H9 (cell line): ENCODE results near the gene TRAF3. TPM values are rescaled to one million over a fixed set of nuclear protein-coding genes. Genes with fewer than 3 reads are reported as not detected.

Experiments
- DNase-seq: peaks from one replicate; pipeline ENCODE4 v3.0.0-alpha.2; 2017
- H2AFZ ChIP-seq: one replicate; pipeline ENCODE4 v1.6.1; 2013; ENCODE audit warnings: mild to moderate bottlenecking, low read length, control low read depth, moderate library complexity
- H2AK5ac ChIP-seq: 2 replicates; pipeline ENCODE4 v1.6.1; 2013; ENCODE audit warnings: low read length, control low read depth, mixed read lengths; ENCODE audit not compliant: insufficient read length
- H2BK120ac ChIP-seq: one replicate; pipeline ENCODE4 v1.6.1; 2013; ENCODE audit warnings: low read depth, mild to moderate bottlenecking, low read length, control low read depth, inconsistent platforms; ENCODE audit not compliant: poor library complexity, severe bottlenecking
- H2BK12ac ChIP-seq: 2 replicates; pipeline ENCODE4 v1.6.1; 2013; ENCODE audit warnings: low read length, control low read depth, mixed read lengths, low read depth; ENCODE audit not compliant: insufficient read length
- H2BK15ac ChIP-seq: 2 replicates; pipeline ENCODE4 v1.6.1; 2013; ENCODE audit warnings: low read depth, low read length, control low read depth
- H2BK20ac ChIP-seq: one replicate; pipeline ENCODE4 v1.6.1; 2013; ENCODE audit warnings: low read depth, mild to moderate bottlenecking, low read length, control low read depth, inconsistent platforms; ENCODE audit not compliant: poor library complexity, severe bottlenecking
- H2BK5ac ChIP-seq: 2 replicates; pipeline ENCODE4 v1.6.1; 2013; ENCODE audit warnings: low read length, control low read depth, mixed read lengths; ENCODE audit not compliant: insufficient read length
- H3K14ac ChIP-seq: 2 replicates; pipeline ENCODE4 v1.6.1; 2013; ENCODE audit warnings: low read length, control low read depth; ENCODE audit not compliant: insufficient read depth
- H3K18ac ChIP-seq: 2 replicates; pipeline ENCODE4 v1.6.1; 2013; ENCODE audit warnings: low read depth, mild to moderate bottlenecking, mixed read lengths, low read length, control low read depth; ENCODE audit not compliant: insufficient read length
- H3K23ac ChIP-seq: 2 replicates; pipeline ENCODE4 v1.6.1; 2013; ENCODE audit warnings: low read length, control low read depth, mixed read lengths, low read depth; ENCODE audit not compliant: insufficient read length
- H3K23me2 ChIP-seq: 2 replicates; pipeline ENCODE4 v1.6.1; 2013; ENCODE audit warnings: low read depth, mild to moderate bottlenecking, mixed read lengths, low read length, control low read depth; ENCODE audit not compliant: insufficient read length, poor library complexity, severe bottlenecking
- H3K27ac ChIP-seq: 2 replicates; pipeline ENCODE4 v1.5.1; 2013; ENCODE audit warnings: low read length, control low read depth, mixed read lengths, low read depth; ENCODE audit not compliant: insufficient read length
- H3K27me3 ChIP-seq: 2 replicates; pipeline ENCODE4 v1.6.1; 2013; ENCODE audit warnings: low read length, control low read depth, inconsistent platforms; ENCODE audit not compliant: insufficient read depth
- H3K4ac ChIP-seq: 2 replicates; pipeline ENCODE4 v1.6.1; 2013; ENCODE audit warnings: low read depth, mild to moderate bottlenecking, control low read depth, inconsistent platforms, low read length, moderate library complexity
- H3K4me1 ChIP-seq: 2 replicates; pipeline ENCODE4 v1.6.1; 2013; ENCODE audit warnings: low read length, control low read depth, inconsistent platforms; ENCODE audit not compliant: insufficient read depth
- H3K4me2 ChIP-seq: 2 replicates; pipeline ENCODE4 v1.6.1; 2013; ENCODE audit warnings: low read length, control low read depth, mixed read lengths; ENCODE audit not compliant: insufficient read length, insufficient read depth
- H3K56ac ChIP-seq: 2 replicates; pipeline ENCODE4 v1.6.1; 2013; ENCODE audit warnings: low read depth, mild to moderate bottlenecking, mixed read lengths, low read length, control low read depth; ENCODE audit not compliant: insufficient read length
- H3K79me1 ChIP-seq: 2 replicates; pipeline ENCODE4 v1.6.1; 2013; ENCODE audit warnings: low read depth, mild to moderate bottlenecking, moderate library complexity, low read length, control low read depth, inconsistent platforms; ENCODE audit not compliant: insufficient read depth, poor library complexity, severe bottlenecking
- H3K79me2 ChIP-seq: 2 replicates; pipeline ENCODE4 v1.6.1; 2013; ENCODE audit warnings: low read length, control low read depth, inconsistent platforms; ENCODE audit not compliant: insufficient read depth
- H3K9ac ChIP-seq: 2 replicates; pipeline ENCODE4 v1.6.1; 2013; ENCODE audit warnings: low read length, control low read depth, mixed read lengths; ENCODE audit not compliant: insufficient read length; ENCODE audit errors: extremely low read depth
- H3K9me3 ChIP-seq: one replicate; pipeline ENCODE4 v1.6.1; 2013; ENCODE audit warnings: low read depth, low read length, inconsistent platforms; ENCODE audit not compliant: control insufficient read depth
- H3T11ph ChIP-seq: one replicate; pipeline ENCODE4 v1.6.1; 2013; ENCODE audit warnings: mild to moderate bottlenecking, low read length, control low read depth, inconsistent platforms
- H4K20me1 ChIP-seq: one replicate; pipeline ENCODE4 v1.6.1; 2013; ENCODE audit not compliant: control insufficient read depth, insufficient read length, insufficient read depth
- H4K5ac ChIP-seq: 2 replicates; pipeline ENCODE4 v1.6.1; 2013; ENCODE audit warnings: low read depth, mild to moderate bottlenecking, mixed read lengths, low read length, control low read depth; ENCODE audit not compliant: insufficient read length
- H4K8ac ChIP-seq: replicated peaks from 2 replicates; pipeline ENCODE4 v1.6.1; 2013; ENCODE audit warnings: low read length, control low read depth, mixed read lengths, low read depth; ENCODE audit not compliant: insufficient read length
- H4K91ac ChIP-seq: 2 replicates; pipeline ENCODE4 v1.6.1; 2013; ENCODE audit warnings: low read depth, mild to moderate bottlenecking, moderate library complexity, mixed read lengths, low read length, control low read depth; ENCODE audit not compliant: insufficient read length
- H3K27ac Mint-ChIP-seq, 3 experiments: 2 replicates in 2 of 3; 3 replicates in 1 of 3; pipeline ENCODE4 v1.8.0; 2020 to 2021; ENCODE audit warnings: mixed read lengths in 3 of 3, mild to moderate bottlenecking in 1 of 3, moderate library complexity in 1 of 3
- H3K27me3 Mint-ChIP-seq: 2 replicates; pipeline ENCODE4 v1.8.0; 2021; ENCODE audit warnings: low read depth, mild to moderate bottlenecking, moderate library complexity, mixed read lengths
- H3K36me3 Mint-ChIP-seq, 3 experiments: 2 replicates in 2 of 3; 3 replicates in 1 of 3; pipeline ENCODE4 v1.8.0; 2020 to 2021; ENCODE audit warnings: low read depth in 3 of 3, mixed read lengths in 3 of 3; ENCODE audit not compliant: insufficient read depth in 1 of 3
- H3K4me1 Mint-ChIP-seq, 2 experiments: 2 replicates each; pipeline ENCODE4 v1.8.0; 2020; ENCODE audit warnings: mixed read lengths in 2 of 2
- H3K4me3 Mint-ChIP-seq, 2 experiments: 2 replicates in 1 of 2; 3 replicates in 1 of 2; pipeline ENCODE4 v1.8.0; 2020 to 2021; ENCODE audit warnings: mild to moderate bottlenecking in 2 of 2, mixed read lengths in 2 of 2, moderate library complexity in 1 of 2
- H3K9me3 Mint-ChIP-seq, 2 experiments: 2 replicates in 1 of 2; 3 replicates in 1 of 2; pipeline ENCODE4 v1.8.0; 2020; ENCODE audit warnings: mild to moderate bottlenecking in 2 of 2, mixed read lengths in 2 of 2, moderate library complexity in 1 of 2
- CTCF ChIP-seq: fragments of 200-600 bp; sonication (generic); conservative IDR thresholded peaks from 3 replicates; pipeline ENCODE4 v1.8.0; 2021; ENCODE audit warnings: antibody characterized with exemption, mild to moderate bottlenecking
- WGBS: extraction: QIAGEN DNeasy Blood & Tissue Kit; methylation state at CpG from one replicate; pipeline ENCODE4 v1.1.7; 2013; ENCODE audit warnings: missing lambda C conversion rate, low lambda C conversion rate, mixed read lengths; ENCODE audit not compliant: insufficient read length; ENCODE audit errors: extremely low coverage; 5-methylcytosine and 5-hydroxymethylcytosine counted together
- total RNA-seq: library from RNA; stranded (reverse); gene quantifications from 2 replicates; pipeline ENCODE4 v1.2.1, GENCODE V29; 2021

The TRAF3 gene
- total RNA-seq, 1 experiment from 2014 or later = 9.6 TPM

GRCh38 chr14:102824832-102825231, 47.6 kb downstream of the TRAF3 start:
- no peak for DNase-seq
- Histone ChIP-seq H2BK12ac (no peak overlapping the region), H4K91ac (no peak overlapping the region), H3K14ac (no peak overlapping the region), H3T11ph (no peak overlapping the region), H2BK120ac (no peak overlapping the region), H3K9ac (no peak overlapping the region), H2BK15ac (no peak overlapping the region), H3K9me3 (no peaks in the 10 kb centered on the region), H3K4me2 (no peak overlapping the region), H3K18ac (no peak overlapping the region), H3K27ac (no peak overlapping the region), H3K4ac (no peak overlapping the region), H2BK5ac (no peak overlapping the region), H4K5ac (no peak overlapping the region), H4K20me1 (no peaks in the 10 kb centered on the region), H3K79me1 (no peaks in the 10 kb centered on the region), H2BK20ac (no peak overlapping the region), H3K23me2 (no peaks in the 10 kb centered on the region), H3K4me1 (peaks cover 9% of the 10 kb centered on the region; the same call in 1 of the 2 replicates), H2AFZ (no peak overlapping the region), H3K79me2 (peaks cover 2% of the 10 kb centered on the region; the same call in 1 of the 2 replicates), H3K27me3 (no peaks in the 10 kb centered on the region), H2AK5ac (no peak overlapping the region), H3K23ac (no peak overlapping the region), H4K8ac (no peak overlapping the region), H3K56ac (no peak overlapping the region)
- WGBS = no CpG with 5 or more reads among the region's 8 CpGs
- H3K36me3 Mint-ChIP-seq = no peaks in the 10 kb centered on the region
- TF ChIP-seq CTCF = no peak
- peaks cover 43 to 51% of the 10 kb centered on the region in 2 experiments for H3K4me1 Mint-ChIP-seq
- H3K27ac Mint-ChIP-seq = no peak overlapping the region
- H3K9me3 Mint-ChIP-seq = no peaks in the 10 kb centered on the region
- no peaks in the 10 kb centered on the region for H3K27me3 Mint-ChIP-seq
- H3K4me3 Mint-ChIP-seq = no peak overlapping the region
